MM.1S (cell line): ENCODE results near the gene HBS1L.
A peak's percentile ranks its signal among the peaks of the same experiment; 100 is the strongest.

ENCODE experiments used
- DNase-seq: peaks from one replicate; pipeline ENCODE4 v3.0.0-alpha.2; 2015
- H2AFZ ChIP-seq: fragments of 300-600 bp; sonication (generic); 2 replicates; pipeline ENCODE4 v1.6.0; 2016; ENCODE audit warnings: antibody characterized with exemption, low read length
- H3F3A ChIP-seq: fragments of 300-600 bp; sonication (generic); 2 replicates; pipeline ENCODE4 v1.6.1; 2016; ENCODE audit warnings: mild to moderate bottlenecking, antibody characterized with exemption, low read length, moderate library complexity, mixed read lengths; ENCODE audit not compliant: insufficient read depth
- H3K27ac ChIP-seq: fragments of 300-600 bp; sonication (generic); 2 replicates; pipeline ENCODE4 v1.5.1; 2016; ENCODE audit warnings: mild to moderate bottlenecking, low read length
- H3K27me3 ChIP-seq: fragments of 300-600 bp; sonication (generic); replicated peaks from 2 replicates; pipeline ENCODE4 v1.6.0; 2016; ENCODE audit warnings: low read length; ENCODE audit not compliant: insufficient read depth
- H3K36me3 ChIP-seq: fragments of 300-600 bp; sonication (generic); replicated peaks from 2 replicates; pipeline ENCODE4 v1.6.1; 2016; ENCODE audit warnings: mild to moderate bottlenecking, low read length, mixed read lengths; ENCODE audit not compliant: insufficient read depth
- H3K4me1 ChIP-seq: fragments of 300-600 bp; sonication (generic); 2 replicates; pipeline ENCODE4 v1.6.1; 2016; ENCODE audit warnings: low read length, mixed read lengths
- H3K4me2 ChIP-seq: fragments of 300-600 bp; sonication (generic); 2 replicates; pipeline ENCODE4 v1.6.0; 2016; ENCODE audit warnings: low read depth, low read length
- H3K4me3 ChIP-seq: fragments of 300-600 bp; sonication (generic); 2 replicates; pipeline ENCODE4 v1.5.1; 2016; ENCODE audit warnings: low read length, mixed read lengths
- H3K79me2 ChIP-seq: fragments of 300-600 bp; sonication (generic); 2 replicates; pipeline ENCODE4 v1.6.1; 2016; ENCODE audit warnings: mixed run types, low read length, mixed read lengths
- H3K9ac ChIP-seq: fragments of 300-600 bp; sonication (generic); 2 replicates; pipeline ENCODE4 v1.6.1; 2016; ENCODE audit warnings: low read length, mixed read lengths
- H3K9me2 ChIP-seq: fragments of 300-600 bp; sonication (generic); replicated peaks from 2 replicates; pipeline ENCODE4 v1.6.1; 2016; ENCODE audit warnings: mild to moderate bottlenecking, low read length, mixed read lengths; ENCODE audit not compliant: insufficient read depth
- H3K9me3 ChIP-seq: fragments of 300-600 bp; sonication (generic); replicated peaks from 2 replicates; pipeline ENCODE4 v1.6.1; 2016; ENCODE audit warnings: mild to moderate bottlenecking, low read length, mixed read lengths; ENCODE audit not compliant: insufficient read depth
- H4K20me1 ChIP-seq: fragments of 300-600 bp; sonication (generic); 2 replicates; pipeline ENCODE4 v1.6.1; 2016; ENCODE audit warnings: mild to moderate bottlenecking, low read length, moderate library complexity, mixed read lengths; ENCODE audit not compliant: insufficient read depth
- EZH2 ChIP-seq: fragments of 300-600 bp; sonication (generic); optimal IDR thresholded peaks from 2 replicates; pipeline ENCODE3; 2017; ENCODE audit warnings: low read depth, mild to moderate bottlenecking, antibody characterized with exemption, low read length, mixed read lengths
- EZH2phosphoT487 ChIP-seq: fragments of 300-600 bp; sonication (generic); IDR thresholded peaks from 2 replicates; pipeline ENCODE4 v1.6.1; 2018; ENCODE audit warnings: antibody characterized with exemption, low read length
- TF ChIP-seq, protein P1 (sequence below): fragments of 300-600 bp; sonication (generic); IDR thresholded peaks from 2 replicates; pipeline ENCODE4 v1.5.1; 2016; ENCODE audit warnings: antibody characterized with exemption, low read length, mixed read lengths

The HBS1L gene

DNA sequence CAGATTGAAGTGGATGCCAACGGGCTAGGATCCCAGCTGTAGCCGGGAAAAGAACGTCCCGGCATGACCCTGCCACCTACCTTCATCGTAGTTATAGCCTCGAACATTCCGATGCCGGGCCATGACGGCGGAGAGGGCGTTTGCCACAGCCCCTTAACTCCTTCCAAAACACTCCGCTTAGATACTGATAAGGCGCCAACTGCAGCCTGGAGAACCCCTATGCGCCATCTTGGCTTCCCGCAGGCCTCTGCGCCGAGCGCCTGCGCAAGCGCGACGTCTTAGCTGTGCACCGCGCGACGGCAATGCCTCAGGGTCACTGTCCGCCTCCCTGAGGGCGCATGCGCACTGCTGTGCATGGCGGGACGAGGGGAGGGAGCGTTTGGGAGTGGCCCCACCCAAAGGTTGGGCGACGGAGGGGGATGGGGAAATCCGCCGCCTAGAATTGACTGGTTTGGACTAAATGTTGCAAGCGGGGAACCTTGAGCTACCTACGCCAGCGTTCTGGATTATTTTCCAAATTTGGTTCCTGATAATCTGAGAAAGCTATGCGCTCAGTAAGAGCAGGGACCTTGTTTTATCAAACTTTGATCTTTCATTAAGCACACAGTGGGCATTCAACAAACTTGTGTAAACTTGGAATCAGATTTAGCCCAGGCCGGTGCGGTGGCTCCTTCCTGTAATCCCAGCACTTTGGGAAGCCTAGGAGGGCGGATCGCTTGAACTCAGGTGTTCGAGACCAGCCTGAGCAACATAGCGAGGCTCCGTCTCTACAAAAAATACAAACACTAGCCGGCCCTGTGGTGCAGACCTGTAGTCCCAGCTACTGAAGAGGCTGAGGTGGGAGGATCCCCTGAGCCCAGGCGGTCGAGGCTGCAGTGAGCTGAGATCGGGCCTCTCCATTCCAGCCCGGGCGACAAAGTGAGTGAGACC, at the start of gene HBS1L:
TSS of gene HBS1L (minus strand) at position 254 of the 930 bp plus-strand sequence. CDS start at position 123, 131 bp downstream.
- Histone ChIP-seq H3K4me1 (peaks cover 18% of the 10 kb centered on the region), H3F3A (peaks cover 6% of the 10 kb centered on the region; the same call in 1 of the 2 replicates), H3K9ac (peak within 1 kb of the TSS; percentile 97), H4K20me1 (no peaks in the 10 kb centered on the region), H3K27me3 (no peaks in the 10 kb centered on the region), H3K27ac (peak within 1 kb of the TSS; percentile 66), H3K4me3 (peak within 1 kb of the TSS; percentile 99), H2AFZ (peak within 1 kb of the TSS; percentile 100), H3K9me2 (no peaks in the 10 kb centered on the region), H3K9me3 (no peaks in the 10 kb centered on the region), H3K4me2 (peak within 1 kb of the TSS; percentile 71), H3K79me2 (peaks cover 48% of the 10 kb centered on the region), H3K36me3 (no peaks in the 10 kb centered on the region; the same call in 1 of the 2 replicates)
- TF ChIP-seq EZH2 = no peak
- TF ChIP-seq EZH2phosphoT487 = no peak
- TF ChIP-seq, protein P1, sequence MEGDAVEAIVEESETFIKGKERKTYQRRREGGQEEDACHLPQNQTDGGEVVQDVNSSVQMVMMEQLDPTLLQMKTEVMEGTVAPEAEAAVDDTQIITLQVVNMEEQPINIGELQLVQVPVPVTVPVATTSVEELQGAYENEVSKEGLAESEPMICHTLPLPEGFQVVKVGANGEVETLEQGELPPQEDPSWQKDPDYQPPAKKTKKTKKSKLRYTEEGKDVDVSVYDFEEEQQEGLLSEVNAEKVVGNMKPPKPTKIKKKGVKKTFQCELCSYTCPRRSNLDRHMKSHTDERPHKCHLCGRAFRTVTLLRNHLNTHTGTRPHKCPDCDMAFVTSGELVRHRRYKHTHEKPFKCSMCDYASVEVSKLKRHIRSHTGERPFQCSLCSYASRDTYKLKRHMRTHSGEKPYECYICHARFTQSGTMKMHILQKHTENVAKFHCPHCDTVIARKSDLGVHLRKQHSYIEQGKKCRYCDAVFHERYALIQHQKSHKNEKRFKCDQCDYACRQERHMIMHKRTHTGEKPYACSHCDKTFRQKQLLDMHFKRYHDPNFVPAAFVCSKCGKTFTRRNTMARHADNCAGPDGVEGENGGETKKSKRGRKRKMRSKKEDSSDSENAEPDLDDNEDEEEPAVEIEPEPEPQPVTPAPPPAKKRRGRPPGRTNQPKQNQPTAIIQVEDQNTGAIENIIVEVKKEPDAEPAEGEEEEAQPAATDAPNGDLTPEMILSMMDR = no peak
- peak; percentile 98 for DNase-seq

DNA sequence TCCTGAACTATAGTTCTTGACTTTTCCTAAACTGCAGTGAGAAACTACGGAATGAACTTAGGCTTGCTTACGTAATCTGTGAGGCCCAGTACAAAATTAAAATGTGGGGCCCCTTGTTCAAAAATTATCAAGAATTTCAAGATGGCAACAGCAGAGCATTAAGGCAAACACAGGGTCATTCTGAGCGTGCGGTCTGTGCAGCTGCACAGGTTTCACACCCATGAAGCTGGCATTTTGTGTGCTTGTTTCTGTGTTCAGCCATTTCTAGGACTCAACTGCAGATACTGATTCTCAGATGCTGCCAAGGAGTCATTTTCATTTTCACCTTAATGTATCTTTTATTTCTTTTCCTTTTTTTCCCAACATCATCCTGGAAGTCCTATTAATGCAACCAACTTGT, 49.6 kb upstream of the HBS1L start:
- Histone ChIP-seq H3K27me3 (no peaks in the 10 kb centered on the region), H4K20me1 (no peaks in the 10 kb centered on the region), H3K4me3 (no peak overlapping the region), H3K4me2 (no peak overlapping the region), H3K9me2 (no peaks in the 10 kb centered on the region), H2AFZ (no peak overlapping the region), H3K9me3 (no peaks in the 10 kb centered on the region), H3K79me2 (no peaks in the 10 kb centered on the region), H3K27ac (peak overlapping the region; percentile 10; the same call in 1 of the 2 replicates), H3K4me1 (peaks cover 27% of the 10 kb centered on the region), H3K36me3 (no peaks in the 10 kb centered on the region), H3F3A (peaks cover 4% of the 10 kb centered on the region; the same call in 1 of the 2 replicates), H3K9ac (no peak overlapping the region)
- TF ChIP-seq EZH2 (no peak), EZH2phosphoT487 (no peak)
- TF ChIP-seq, protein P1 = no peak
- DNase-seq = no peak

DNA sequence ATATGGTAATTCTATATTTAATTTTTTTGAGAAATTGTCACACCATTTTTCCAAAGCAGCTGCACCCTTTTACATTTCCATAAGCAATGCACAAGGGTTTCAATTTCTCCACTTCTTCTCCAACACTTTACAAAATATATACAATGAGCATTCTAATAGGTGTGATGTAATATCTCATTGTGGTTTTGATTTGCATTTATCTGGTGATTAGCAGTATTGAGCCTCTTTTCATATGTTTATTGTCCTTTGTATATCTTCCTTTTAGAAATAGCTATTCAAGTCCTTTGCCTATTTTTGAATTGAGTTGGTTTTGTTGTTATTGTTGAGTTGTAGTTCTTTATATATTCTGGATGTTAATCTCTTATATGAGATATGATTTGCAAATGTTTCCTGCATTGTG, 47.6 kb upstream of the HBS1L start:
- Histone ChIP-seq H3K27me3 (no peaks in the 10 kb centered on the region), H3K9me2 (no peaks in the 10 kb centered on the region), H4K20me1 (no peaks in the 10 kb centered on the region), H3K4me3 (no peak overlapping the region), H3K4me2 (peak overlapping the region; percentile 55; the same call in 1 of the 2 replicates), H3K36me3 (no peaks in the 10 kb centered on the region), H2AFZ (no peak overlapping the region), H3K79me2 (no peaks in the 10 kb centered on the region), H3F3A (peaks cover 4% of the 10 kb centered on the region; the same call in 1 of the 2 replicates), H3K27ac (peak overlapping the region; percentile 78; the same call in 1 of the 2 replicates), H3K9ac (no peak overlapping the region), H3K9me3 (no peaks in the 10 kb centered on the region), H3K4me1 (peaks cover 27% of the 10 kb centered on the region)
- DNase-seq = no peak
- TF ChIP-seq, protein P1 = no peak
- no peak for TF ChIP-seq EZH2
- TF ChIP-seq EZH2phosphoT487 = no peak
